ENCODE measurements around the gene HSDL2. TPM values are rescaled to one million over a fixed set of nuclear protein-coding genes. Genes with fewer than 3 reads are reported as not detected.

Gene HSDL2
- total and polyA plus RNA-seq, 2 of the 4 experiments (the other 2 are of a cell fraction), result 17.7 to 65.8 TPM

- BruUV-seq (replicated peaks), result no TSS peak
Observed at GRCh38 chr9:112489039-112489546, 109.2 kb downstream of the HSDL2 start.

More at GRCh38 chr9:112489039-112489546, 109.2 kb downstream of the HSDL2 start:
- WGBS, 2 experiments (ENCODE audit: extremely low coverage in 2 of 2, insufficient read length in 1 of 2), result no CpG with 5 or more reads among the region's 5 CpGs
- Histone ChIP-seq H4K20me1 (ENCODE audit: insufficient read depth, low read length) (no peaks in the 10 kb centered on the region; the same call in 1 of the 2 replicates), H3K27ac (ENCODE audit: insufficient read depth, low read length) (no peak overlapping the region), H3K4me3 (ENCODE audit: insufficient read depth, low read depth, low read length) (no peak overlapping the region), H3K23ac (ENCODE audit: low read depth, low read length) (no peak overlapping the region), H3K4me2 (ENCODE audit: low read depth, low read length) (no peak overlapping the region), H4K5ac (ENCODE audit: low read depth, low read length) (no peak overlapping the region), H2AK9ac (replicated peaks; ENCODE audit: low read depth, low read length, poor library complexity) (no peak overlapping the region), H3K9me3 (ENCODE audit: control insufficient read depth, insufficient read depth, low read length) (no peaks in the 10 kb centered on the region; the same call in 1 of the 2 replicates), H4K91ac (ENCODE audit: insufficient read depth, low read depth, low read length) (no peak overlapping the region), H3K9ac (ENCODE audit: low read depth, low read length) (no peak overlapping the region), H3K56ac (ENCODE audit: extremely low read depth, insufficient read depth, low read length) (no peak overlapping the region), H2BK15ac (ENCODE audit: low read depth, low read length) (no peak overlapping the region), H4K8ac (ENCODE audit: low read depth in 2 of 2, low read length in 2 of 2) (no peak overlapping the region), H3K18ac (ENCODE audit: low read depth, low read length) (no peak overlapping the region), H2AFZ (replicated peaks; ENCODE audit: low read length, poor library complexity) (no peak overlapping the region), H3K79me1 (ENCODE audit: low read depth in 1 of 2, low read length in 2 of 2) (peaks cover 7 to 19% of the 10 kb centered on the region in 2 experiments; a peak in 3 of 4 replicates), H3K14ac (replicated peaks; ENCODE audit: low read depth, low read length) (no peak overlapping the region), H2BK5ac (ENCODE audit: low read depth, low read length, poor library complexity, severe bottlenecking) (no peak overlapping the region), H3K4ac (ENCODE audit: low read depth, low read length) (no peak overlapping the region), H3K36me3 (ENCODE audit: control insufficient read depth, insufficient read depth, low read length) (no peaks in the 10 kb centered on the region), H2BK120ac (ENCODE audit: low read depth, low read length) (no peak overlapping the region), H3K27me3 (ENCODE audit: control insufficient read depth, insufficient read depth, low read length) (no peaks in the 10 kb centered on the region), H3K4me1 (ENCODE audit: control insufficient read depth, insufficient read depth, low read length) (peaks cover 6% of the 10 kb centered on the region; the same call in 1 of the 2 replicates), H3K9me1 (ENCODE audit: insufficient read depth, low read length) (peaks cover 5% of the 10 kb centered on the region), H2BK20ac (ENCODE audit: low read depth, low read length) (no peak overlapping the region), H2AK5ac (ENCODE audit: low read depth, low read length) (no peak overlapping the region)
- in situ Hi-C loops (cut with MboI; ENCODE audit: low sequenced_read_pairs) (no loop called here), intact Hi-C loops (cut with micrococcal nuclease) (loop anchor here (5.0 kb wide), 1 partner anchor 68 kb away; no protein-coding TSS in a partner anchor), dilution Hi-C loops (cut with HindIII; ENCODE audit: low sequenced_read_pairs, unreplicated experiment) (no loop called here)
- CTCF ChIA-PET, result no interaction called here
- POLR2A ChIA-PET (ENCODE audit: unreplicated experiment), result no interaction called here
- ATAC-seq (ENCODE audit: low read depth), result no peak
- TF ChIP-seq CTCF (conservative IDR thresholded peaks at IDR 0.05; ENCODE audit: low read depth, low read length), result no peak
- TF ChIP-seq FOS (IDR thresholded peaks at IDR 0.05; ENCODE audit: low read depth, low read length), result no peak
- TF ChIP-seq CHD1 (IDR thresholded peaks at IDR 0.05; ENCODE audit: low read depth, low read length), result no peak
- no peak for TF ChIP-seq MAFK (IDR thresholded peaks at IDR 0.05; ENCODE audit: low read depth, low read length)
- no peak for TF ChIP-seq SMC3 (IDR thresholded peaks at IDR 0.05; ENCODE audit: low read depth, low read length)
- no peak for TF ChIP-seq BHLHE40 (IDR thresholded peaks at IDR 0.05; ENCODE audit: low read depth, low read length)
- TF ChIP-seq POLR2A (IDR thresholded peaks at IDR 0.05; ENCODE audit: low read depth, low read length), result no peak
- no peak for TF ChIP-seq ELK1 (IDR thresholded peaks at IDR 0.05; ENCODE audit: borderline replicate concordance, low read depth, low read length)
- no peak for TF ChIP-seq USF2 (IDR thresholded peaks at IDR 0.05; ENCODE audit: low read depth, low read length)
- TF ChIP-seq NFE2L2 (IDR thresholded peaks at IDR 0.05; ENCODE audit: low read depth, low read length), result no peak
- TF ChIP-seq MXI1 (IDR thresholded peaks at IDR 0.05; ENCODE audit: borderline replicate concordance, low read depth, low read length), result no peak
- no peak for TF ChIP-seq RAD21 (IDR thresholded peaks at IDR 0.05; ENCODE audit: low read length)
- no peak for TF ChIP-seq MAZ (IDR thresholded peaks at IDR 0.05; ENCODE audit: borderline replicate concordance, low read depth, low read length)
- no peak for TF ChIP-seq CEBPB (IDR thresholded peaks at IDR 0.05; ENCODE audit: low read depth, low read length)
- no peak for TF ChIP-seq RCOR1 (IDR thresholded peaks at IDR 0.05; ENCODE audit: insufficient replicate concordance, low read length)
- DNase-seq, result no peak
